Keratinocyte (primary cell): Measurements from ENCODE around the gene PIP4K2A. TPM values are rescaled to one million over a fixed set of nuclear protein-coding genes. Genes with fewer than 3 reads are reported as not detected.

Experiments used
- DNase-seq: peaks from one replicate; pipeline ENCODE4 v3.0.0-alpha.2; 2011; ENCODE audit warnings: low read depth, missing footprints, low spot score
- FAIRE-seq: peaks from 2 replicates; lab custom pipeline; 2011; peaks lifted over from hg19 to GRCh38; lab: Jason Lieb, UNC
- H2AFZ ChIP-seq: 2 replicates; pipeline ENCODE4 v1.6.0; 2012; ENCODE audit warnings: low read length, control low read depth, inconsistent platforms; ENCODE audit not compliant: control insufficient read depth
- H3K27ac ChIP-seq: 2 replicates; pipeline ENCODE4 v1.5.1; 2011; ENCODE audit warnings: low read length; ENCODE audit not compliant: control insufficient read depth, insufficient read depth
- H3K27me3 ChIP-seq: 3 replicates; pipeline ENCODE4 v1.6.0; 2011; ENCODE audit warnings: low read length; ENCODE audit not compliant: control insufficient read depth, insufficient read depth; ENCODE audit errors: extremely low read depth
- H3K36me3 ChIP-seq, 2 experiments: 2 replicates in 1 of 2; 3 replicates in 1 of 2; pipeline ENCODE4 v1.5.1; 2011; ENCODE audit warnings: low read length in 2 of 2, mild to moderate bottlenecking in 1 of 2; ENCODE audit not compliant: control insufficient read depth in 2 of 2, insufficient read depth in 2 of 2; ENCODE audit errors: extremely low read depth in 1 of 2
- H3K4me1 ChIP-seq: 3 replicates; pipeline ENCODE4 v1.5.1; 2011; ENCODE audit warnings: low read length; ENCODE audit not compliant: control insufficient read depth, insufficient read depth; ENCODE audit errors: extremely low read depth
- H3K4me2 ChIP-seq: 3 replicates; pipeline ENCODE4 v1.6.0; 2011; ENCODE audit warnings: low read depth, low read length; ENCODE audit not compliant: control insufficient read depth, insufficient read depth; ENCODE audit errors: extremely low read depth
- H3K4me3 ChIP-seq, 3 experiments: fragments of 200-600 bp in 1 of 3; sonication (generic) in 1 of 3; 2 replicates in 2 of 3; 3 replicates in 1 of 3; pipeline ENCODE4 v1.5.1; 2011 to 2016; ENCODE audit warnings: low read length in 3 of 3, mild to moderate bottlenecking in 3 of 3, control low read depth in 2 of 3, inconsistent platforms in 1 of 3, low read depth in 1 of 3, mixed read lengths in 1 of 3, mixed run types in 1 of 3, moderate library complexity in 1 of 3; ENCODE audit not compliant: control insufficient read depth in 2 of 3, insufficient read depth in 2 of 3; ENCODE audit errors: extremely low read depth in 1 of 3
- H3K79me2 ChIP-seq: 2 replicates; pipeline ENCODE4 v1.6.0; 2012; ENCODE audit warnings: low read length; ENCODE audit not compliant: control insufficient read depth, insufficient read depth
- H3K9ac ChIP-seq: 3 replicates; pipeline ENCODE4 v1.6.0; 2011; ENCODE audit warnings: low read length; ENCODE audit not compliant: control insufficient read depth, insufficient read depth; ENCODE audit errors: extremely low read depth
- H3K9me1 ChIP-seq: 3 replicates; pipeline ENCODE4 v1.6.0; 2011; ENCODE audit warnings: low read length; ENCODE audit not compliant: control insufficient read depth, insufficient read depth; ENCODE audit errors: extremely low read depth
- H3K9me3 ChIP-seq: 2 replicates; pipeline ENCODE4 v1.5.1; 2012; ENCODE audit warnings: low read depth, low read length; ENCODE audit not compliant: control insufficient read depth
- H4K20me1 ChIP-seq: 3 replicates; pipeline ENCODE4 v1.6.0; 2011; ENCODE audit warnings: low read length; ENCODE audit not compliant: control insufficient read depth, insufficient read depth; ENCODE audit errors: extremely low read depth
- EZH2 ChIP-seq: IDR thresholded peaks from one replicate; pipeline ENCODE4 v1.6.1; 2012; ENCODE audit warnings: inconsistent platforms, mild to moderate bottlenecking, low read length, moderate library complexity
- dilution Hi-C: fragments of 300-500 bp; cut with MboI; formaldehyde crosslinking; loops from one replicate; pipeline ENCODE4 v1.7.0; 2020; ENCODE audit warnings: low sequenced_read_pairs; ENCODE audit not compliant: extremely low pct_ligation_motif_present
- polyA plus RNA-seq, 5 experiments: library from polyadenylated mRNA; depleted of rRNA in 3 of 5; stranded (reverse) in 3 of 5; stranded (forward) in 1 of 5; unstranded in 1 of 5; fragments of >200 nt; gene quantifications; 1 replicate in 1 of 5; 2 replicates in 3 of 5; 3 replicates in 1 of 5; pipeline versions ENCODE4 v1.2.1 to v1.2.3, GENCODE V29; 2011 to 2012; ENCODE audit warnings: missing spikeins in 2 of 5, low read depth in 1 of 5, low replicate concordance in 1 of 5
- TF ChIP-seq, protein P1 (sequence below), 3 experiments: IDR thresholded peaks in 1 of 3; conservative IDR thresholded peaks in 1 of 3; optimal IDR thresholded peaks in 1 of 3; 2 replicates in 2 of 3; 3 replicates in 1 of 3; pipeline versions ENCODE3 to v1.5.1; 2011; ENCODE audit warnings: low read length in 3 of 3, mild to moderate bottlenecking in 3 of 3, moderate library complexity in 2 of 3, control low read depth in 1 of 3, inconsistent platforms in 1 of 3; ENCODE audit not compliant: insufficient read depth in 2 of 3; ENCODE audit errors: extremely low read depth in 1 of 3

The PIP4K2A gene
- polyA plus RNA-seq, 1 donor (not counting 4 experiments of a cell fraction or from before 2014, with no cell fraction given) = 15.5 TPM

DNA sequence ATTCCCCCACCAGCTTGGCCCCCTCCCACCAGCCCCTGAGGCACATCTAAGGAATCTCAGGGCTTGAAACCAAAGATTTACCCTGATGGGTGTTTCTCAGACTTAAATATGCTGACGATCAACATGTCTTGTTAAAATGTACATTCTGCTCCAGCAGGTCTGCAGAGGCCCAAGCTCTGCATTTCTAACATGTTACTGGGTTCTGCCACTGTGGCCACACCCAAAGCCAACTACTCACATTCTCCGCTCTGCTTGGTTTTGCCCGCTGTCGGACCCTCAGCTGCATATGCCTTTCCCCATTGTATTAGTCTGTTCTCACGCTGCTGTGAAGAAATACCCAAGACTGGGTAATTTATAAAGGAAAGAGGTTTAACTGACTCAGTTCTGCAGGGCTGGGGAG, 8.9 kb downstream of the PIP4K2A start:
- FAIRE-seq = no peak

DNA sequence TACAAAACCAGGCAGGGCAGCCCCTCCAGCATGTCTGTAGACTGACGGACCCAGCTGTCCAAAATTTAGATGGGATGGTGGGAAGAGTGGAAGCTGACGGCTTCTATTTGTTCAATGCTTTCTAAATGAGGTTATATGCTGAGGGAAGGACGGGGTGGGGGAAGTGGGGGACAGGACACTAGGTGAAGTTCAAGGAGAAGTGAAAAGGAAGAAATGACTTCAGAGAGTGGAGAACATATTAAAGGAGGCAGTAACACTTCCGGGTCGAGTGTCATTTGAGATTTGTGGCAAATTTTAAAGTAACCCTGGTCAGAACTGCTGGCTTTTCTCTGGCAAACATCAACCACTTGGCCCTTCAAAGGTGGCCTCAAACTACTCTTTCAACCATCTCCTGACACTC, 9.4 kb downstream of the PIP4K2A start:
- no peak overlapping the region for H3K9ac ChIP-seq
- H3K4me1 ChIP-seq = no peaks in the 10 kb centered on the region
- dilution Hi-C loops = no loop called here
- no peak overlapping the region for H3K27ac ChIP-seq
- H2AFZ ChIP-seq = no peak overlapping the region
- no peak for FAIRE-seq
- no peak overlapping the region for H3K4me3 ChIP-seq
- H3K9me3 ChIP-seq = no peaks in the 10 kb centered on the region
- peaks cover 2% of the 10 kb centered on the region for H4K20me1 ChIP-seq
- H3K27me3 ChIP-seq = no peaks in the 10 kb centered on the region
- no peak overlapping the region for H3K4me2 ChIP-seq
- H3K9me1 ChIP-seq = no peaks in the 10 kb centered on the region
- H3K36me3 ChIP-seq = no peaks in the 10 kb centered on the region
- TF ChIP-seq, protein P1, sequence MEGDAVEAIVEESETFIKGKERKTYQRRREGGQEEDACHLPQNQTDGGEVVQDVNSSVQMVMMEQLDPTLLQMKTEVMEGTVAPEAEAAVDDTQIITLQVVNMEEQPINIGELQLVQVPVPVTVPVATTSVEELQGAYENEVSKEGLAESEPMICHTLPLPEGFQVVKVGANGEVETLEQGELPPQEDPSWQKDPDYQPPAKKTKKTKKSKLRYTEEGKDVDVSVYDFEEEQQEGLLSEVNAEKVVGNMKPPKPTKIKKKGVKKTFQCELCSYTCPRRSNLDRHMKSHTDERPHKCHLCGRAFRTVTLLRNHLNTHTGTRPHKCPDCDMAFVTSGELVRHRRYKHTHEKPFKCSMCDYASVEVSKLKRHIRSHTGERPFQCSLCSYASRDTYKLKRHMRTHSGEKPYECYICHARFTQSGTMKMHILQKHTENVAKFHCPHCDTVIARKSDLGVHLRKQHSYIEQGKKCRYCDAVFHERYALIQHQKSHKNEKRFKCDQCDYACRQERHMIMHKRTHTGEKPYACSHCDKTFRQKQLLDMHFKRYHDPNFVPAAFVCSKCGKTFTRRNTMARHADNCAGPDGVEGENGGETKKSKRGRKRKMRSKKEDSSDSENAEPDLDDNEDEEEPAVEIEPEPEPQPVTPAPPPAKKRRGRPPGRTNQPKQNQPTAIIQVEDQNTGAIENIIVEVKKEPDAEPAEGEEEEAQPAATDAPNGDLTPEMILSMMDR (optimal IDR thresholded peaks at IDR 0.05 in 1 of 3, IDR thresholded peaks at IDR 0.05 in 1 of 3, conservative IDR thresholded peaks at IDR 0.05 in 1 of 3; ENCODE audit: extremely low read depth in 1 of 3, insufficient read depth in 2 of 3, low read length in 3 of 3) = no peak
- TF ChIP-seq EZH2 = no peak
- peaks cover 48% of the 10 kb centered on the region for H3K79me2 ChIP-seq
- DNase-seq = no peak

More for the DNA sequence above, 8.9 kb downstream of the PIP4K2A start:
- Histone ChIP-seq H3K9me3 (no peaks in the 10 kb centered on the region), H3K9ac (no peak overlapping the region), H3K9me1 (no peaks in the 10 kb centered on the region), H3K27ac (no peak overlapping the region), H3K4me1 (no peaks in the 10 kb centered on the region), H3K79me2 (peaks cover 46% of the 10 kb centered on the region), H3K36me3 (no peaks in the 10 kb centered on the region), H3K4me3 (no peak overlapping the region), H2AFZ (no peak overlapping the region), H4K20me1 (no peaks in the 10 kb centered on the region), H3K4me2 (no peak overlapping the region), H3K27me3 (no peaks in the 10 kb centered on the region)
- no peak for DNase-seq
- dilution Hi-C loops = no loop called here
- TF ChIP-seq, protein P1 (optimal IDR thresholded peaks at IDR 0.05 in 1 of 3, IDR thresholded peaks at IDR 0.05 in 1 of 3, conservative IDR thresholded peaks at IDR 0.05 in 1 of 3; ENCODE audit: extremely low read depth in 1 of 3, insufficient read depth in 2 of 3, low read length in 3 of 3) = no peak
- TF ChIP-seq EZH2 = no peak
